ENCODE results near the gene OLFM1. TPM values are rescaled to one million over a fixed set of nuclear protein-coding genes. Genes with fewer than 3 reads are reported as not detected.
A peak's percentile ranks its signal among the peaks of the same experiment; 100 is the strongest.

OLFM1 gene
- total RNA-seq, 2 donors from 2014 or later, result 6.3 to 7.8 TPM

DNA sequence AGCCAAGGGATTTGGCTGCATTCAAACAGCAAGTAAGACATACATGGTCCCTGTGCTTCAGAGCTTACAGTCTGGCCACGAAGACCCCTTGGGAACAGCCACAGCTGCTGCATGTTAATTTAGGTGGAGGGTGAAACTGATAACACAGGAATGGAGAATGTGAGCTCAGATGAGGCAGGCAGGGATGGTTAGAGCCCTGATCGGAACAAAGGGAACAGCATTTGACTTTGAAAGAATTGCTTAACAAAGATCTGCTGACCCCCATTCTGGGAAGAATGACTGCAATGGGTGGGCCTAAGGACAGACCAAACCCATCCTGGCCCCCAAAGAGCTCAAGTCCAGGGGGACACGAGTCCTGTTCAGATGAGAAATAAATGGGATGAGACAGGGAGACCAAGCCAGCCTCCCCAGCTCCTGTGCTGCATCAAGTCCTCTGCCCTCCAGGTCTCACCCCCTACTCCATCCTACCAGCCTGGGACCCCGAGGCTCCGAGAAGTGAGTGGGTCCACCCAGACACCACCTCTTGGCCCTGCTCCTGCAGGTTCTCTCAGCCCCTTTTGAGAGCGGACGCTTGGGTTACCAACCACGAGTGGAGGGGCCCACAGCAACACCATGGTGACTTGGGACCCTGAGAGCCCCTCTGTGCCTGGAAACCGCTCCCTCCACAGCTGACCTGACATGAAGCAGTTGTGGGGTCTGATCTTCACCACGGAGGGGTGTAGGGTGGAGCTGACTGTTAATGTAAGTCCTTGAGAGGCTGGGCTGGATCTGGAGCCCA is 50.8 kb downstream of the OLFM1 start:
- no peaks in the 10 kb centered on the region for H3K27me3 ChIP-seq

GRCh38 chr9:135139366-135139959 is 52.0 kb downstream of the OLFM1 start:
- TF ChIP-seq POLR2A (IDR thresholded peaks at IDR 0.05), result no peak
- TF ChIP-seq CTCF (IDR thresholded peaks at IDR 0.05), result no peak
- ATAC-seq, result no peak
- Histone ChIP-seq H3K27ac (no peak overlapping the region), H3K4me1 (peaks cover 7% of the 10 kb centered on the region), H3K36me3 (replicated peaks in 1 of 2; ENCODE audit: insufficient read depth in 1 of 2, low read depth in 2 of 2) (no peaks in the 10 kb centered on the region), H3K4me3 (no peak overlapping the region), H3K9me3 (peaks cover 0 to 12% (median 0%) of the 10 kb centered on the region in 3 donors), H3K27me3 (no peaks in the 10 kb centered on the region)
- DNase-seq, result no peak
- intact Hi-C loops (cut with DNase I), result no loop called here
- WGBS, 2 donors, result 89 to 100% methylated on average over 2 of the region's 2 CpGs

More for the DNA sequence above, 50.8 kb downstream of the OLFM1 start:
- no peak for DNase-seq
- intact Hi-C loops (cut with DNase I), result no loop called here
- H3K4me1 ChIP-seq, result no peaks in the 10 kb centered on the region
- peaks cover 0 to 12% (median 0%) of the 10 kb centered on the region in 3 donors for H3K9me3 ChIP-seq
- no peak for ATAC-seq
- WGBS, 2 donors, result 81 to 89% methylated on average over 8 to 10 of the region's 10 CpGs
- no peak overlapping the region for H3K4me3 ChIP-seq
- H3K36me3 ChIP-seq (replicated peaks in 1 of 2; ENCODE audit: insufficient read depth in 1 of 2, low read depth in 2 of 2), result no peaks in the 10 kb centered on the region
- no peak overlapping the region for H3K27ac ChIP-seq
- TF ChIP-seq POLR2A (IDR thresholded peaks at IDR 0.05) (no peak), CTCF (IDR thresholded peaks at IDR 0.05) (no peak)

DNA sequence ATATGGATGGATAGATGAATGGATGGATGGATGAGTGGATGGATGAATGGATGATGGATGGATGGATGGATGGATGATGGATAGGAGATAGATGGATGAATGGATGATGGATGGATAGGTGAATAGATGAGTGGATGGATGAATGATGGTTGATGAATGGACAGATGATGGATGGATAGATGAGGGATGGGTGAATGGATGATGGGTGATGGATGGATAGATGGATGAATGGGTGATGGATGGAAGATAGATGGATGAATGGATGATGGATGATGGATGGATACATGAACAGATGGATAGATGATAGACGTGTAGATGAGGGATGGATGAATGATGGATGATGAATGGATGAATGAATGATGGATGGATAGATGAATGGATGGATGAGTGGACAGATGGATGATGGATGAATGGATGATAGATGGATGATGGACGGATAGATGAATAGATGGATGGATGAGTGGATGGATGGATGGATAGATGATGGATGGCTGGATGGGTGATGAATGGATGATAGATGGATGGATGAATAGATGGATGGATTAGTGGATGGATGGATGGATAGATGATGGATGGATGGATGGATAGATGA is 53.8 kb downstream of the OLFM1 start:
- 67 to 69% methylated on average over 2 of the region's 2 CpGs for WGBS, 2 donors
- H3K9me3 ChIP-seq, result peaks cover 0 to 12% (median 0%) of the 10 kb centered on the region in 3 donors
- H3K4me1 ChIP-seq, result peaks cover 12% of the 10 kb centered on the region
- TF ChIP-seq POLR2A (IDR thresholded peaks at IDR 0.05) (no peak), CTCF (IDR thresholded peaks at IDR 0.05) (no peak)
- no peaks in the 10 kb centered on the region for H3K36me3 ChIP-seq (replicated peaks in 1 of 2; ENCODE audit: insufficient read depth in 1 of 2, low read depth in 2 of 2)
- no peak for DNase-seq
- H3K27me3 ChIP-seq, result no peaks in the 10 kb centered on the region
- H3K4me3 ChIP-seq, result no peak overlapping the region
- H3K27ac ChIP-seq, result no peak overlapping the region
- ATAC-seq, result no peak
- intact Hi-C loops (cut with DNase I), result no loop called here

GRCh38 chr9:135144581-135145170 is 57.2 kb downstream of the OLFM1 start:
- Histone ChIP-seq H3K4me3 (no peak overlapping the region), H3K4me1 (peaks cover 19% of the 10 kb centered on the region), H3K27ac (peak overlapping the region in 3 of 4 donors; percentile 12 to 62 (median 44)), H3K9me3 (no peaks in the 10 kb centered on the region), H3K36me3 (replicated peaks in 1 of 2; ENCODE audit: insufficient read depth in 1 of 2, low read depth in 2 of 2) (no peaks in the 10 kb centered on the region), H3K27me3 (no peaks in the 10 kb centered on the region)
- WGBS, 2 donors, result 32% methylated on average over 16 of the region's 16 CpGs; no CpG with 5 or more reads in 1 of the 2 donors
- ATAC-seq (peak; percentile 74), DNase-seq (peak; percentile 31 to 50 (median 39))
- TF ChIP-seq CTCF (IDR thresholded peaks at IDR 0.05) (no peak), POLR2A (IDR thresholded peaks at IDR 0.05) (no peak)
- intact Hi-C loops (cut with DNase I), result no loop called here

All from body of pancreas (tissue), 4 donors.